Subcutaneous adipose tissue (tissue), 4 donors: ENCODE results near the gene SHMT1. TPM values are rescaled to one million over a fixed set of nuclear protein-coding genes. Genes with fewer than 3 reads are reported as not detected.

Experiments used
- total RNA-seq, 4 donors: library from RNA; depleted of rRNA; stranded (reverse); fragments of >200 nt; gene quantifications; one replicate each; pipeline ENCODE4 v1.1.0, GENCODE V29; 2016
- TF ChIP-seq, protein P1 (sequence below): fragments of 450-650 bp; IDR thresholded peaks from one replicate; pipeline ENCODE4 v1.5.1; 2016; ENCODE audit warnings: low read depth, mild to moderate bottlenecking, control low read depth, antibody characterized with exemption, moderate library complexity

SHMT1 gene
- total RNA-seq, 4 donors from 2014 or later, result 88.1 to 257 (median 104) TPM

GRCh38 chr17:18300725-18301480 lies 62.4 kb downstream of the SHMT1 start:
- TF ChIP-seq, protein P1, sequence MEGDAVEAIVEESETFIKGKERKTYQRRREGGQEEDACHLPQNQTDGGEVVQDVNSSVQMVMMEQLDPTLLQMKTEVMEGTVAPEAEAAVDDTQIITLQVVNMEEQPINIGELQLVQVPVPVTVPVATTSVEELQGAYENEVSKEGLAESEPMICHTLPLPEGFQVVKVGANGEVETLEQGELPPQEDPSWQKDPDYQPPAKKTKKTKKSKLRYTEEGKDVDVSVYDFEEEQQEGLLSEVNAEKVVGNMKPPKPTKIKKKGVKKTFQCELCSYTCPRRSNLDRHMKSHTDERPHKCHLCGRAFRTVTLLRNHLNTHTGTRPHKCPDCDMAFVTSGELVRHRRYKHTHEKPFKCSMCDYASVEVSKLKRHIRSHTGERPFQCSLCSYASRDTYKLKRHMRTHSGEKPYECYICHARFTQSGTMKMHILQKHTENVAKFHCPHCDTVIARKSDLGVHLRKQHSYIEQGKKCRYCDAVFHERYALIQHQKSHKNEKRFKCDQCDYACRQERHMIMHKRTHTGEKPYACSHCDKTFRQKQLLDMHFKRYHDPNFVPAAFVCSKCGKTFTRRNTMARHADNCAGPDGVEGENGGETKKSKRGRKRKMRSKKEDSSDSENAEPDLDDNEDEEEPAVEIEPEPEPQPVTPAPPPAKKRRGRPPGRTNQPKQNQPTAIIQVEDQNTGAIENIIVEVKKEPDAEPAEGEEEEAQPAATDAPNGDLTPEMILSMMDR, result no peak

GRCh38 chr17:18291718-18292540 lies 71.4 kb downstream of the SHMT1 start:
- TF ChIP-seq, protein P1, result no peak

GRCh38 chr17:18285296-18285695 lies 78.1 kb downstream of the SHMT1 start:
- TF ChIP-seq, protein P1, result no peak

DNA sequence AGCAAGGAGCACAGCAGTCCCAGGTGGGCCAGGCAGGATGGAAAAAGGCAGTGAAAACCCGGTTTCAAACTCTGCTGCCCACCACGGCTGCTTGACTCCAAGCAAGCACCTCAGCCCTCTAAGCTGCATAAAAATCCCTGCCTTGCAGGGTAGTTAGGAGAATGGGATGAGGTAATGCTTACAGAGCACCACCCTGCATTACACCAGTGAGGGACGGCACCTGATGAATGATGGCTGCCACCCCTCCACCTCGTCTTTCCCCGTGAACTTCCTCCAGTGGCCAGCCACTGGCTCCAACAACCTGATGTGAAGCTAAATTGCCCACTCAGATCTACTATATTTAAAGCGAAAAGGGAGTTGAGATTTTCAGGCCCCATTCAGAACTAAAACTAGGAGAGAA lies 81.6 kb downstream of the SHMT1 start:
- TF ChIP-seq, protein P1, result no peak

- TF ChIP-seq, protein P1, result no peak
These were observed 82.5 kb downstream of the SHMT1 start for GRCh38 chr17:18280766-18281371.

GRCh38 chr17:18280249-18280648 lies 83.1 kb downstream of the SHMT1 start:
- TF ChIP-seq, protein P1, result no peak

DNA sequence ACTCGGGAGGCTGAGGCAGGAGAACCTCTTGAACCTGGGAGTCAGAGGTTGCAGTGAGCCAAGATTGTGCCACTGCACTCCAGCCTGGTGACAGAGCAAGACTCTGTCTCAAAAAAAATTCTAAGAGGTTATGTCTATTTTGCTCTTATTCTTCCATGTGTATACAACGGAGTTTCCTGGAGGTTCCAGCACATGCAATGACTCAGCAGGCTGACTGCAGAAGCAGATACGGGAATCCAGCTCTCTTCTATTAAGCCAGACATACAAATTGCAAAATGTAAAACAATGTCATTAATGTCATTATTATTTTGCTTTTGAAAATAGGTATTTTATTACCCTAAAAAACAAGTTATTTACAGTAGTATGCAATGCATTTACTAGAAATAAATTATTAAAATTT lies 84.5 kb downstream of the SHMT1 start:
- TF ChIP-seq, protein P1, result no peak
